Subcutaneous adipose tissue (tissue), 4 donors: ENCODE measurements around the gene IFITM10. TPM values are rescaled to one million over a fixed set of nuclear protein-coding genes. Genes with fewer than 3 reads are reported as not detected.

Experiments used
- total RNA-seq, 4 donors: library from RNA; depleted of rRNA; stranded (reverse); fragments of >200 nt; gene quantifications; one replicate each; pipeline ENCODE4 v1.1.0, GENCODE V29; 2016
- TF ChIP-seq, protein P1 (sequence below): fragments of 450-650 bp; IDR thresholded peaks from one replicate; pipeline ENCODE4 v1.5.1; 2016; ENCODE audit warnings: low read depth, mild to moderate bottlenecking, control low read depth, antibody characterized with exemption, moderate library complexity

The IFITM10 gene
- total RNA-seq, 4 donors from 2014 or later: 1.1 to 2.4 (median 1.3) TPM; not detected in 1

- TF ChIP-seq, protein P1, sequence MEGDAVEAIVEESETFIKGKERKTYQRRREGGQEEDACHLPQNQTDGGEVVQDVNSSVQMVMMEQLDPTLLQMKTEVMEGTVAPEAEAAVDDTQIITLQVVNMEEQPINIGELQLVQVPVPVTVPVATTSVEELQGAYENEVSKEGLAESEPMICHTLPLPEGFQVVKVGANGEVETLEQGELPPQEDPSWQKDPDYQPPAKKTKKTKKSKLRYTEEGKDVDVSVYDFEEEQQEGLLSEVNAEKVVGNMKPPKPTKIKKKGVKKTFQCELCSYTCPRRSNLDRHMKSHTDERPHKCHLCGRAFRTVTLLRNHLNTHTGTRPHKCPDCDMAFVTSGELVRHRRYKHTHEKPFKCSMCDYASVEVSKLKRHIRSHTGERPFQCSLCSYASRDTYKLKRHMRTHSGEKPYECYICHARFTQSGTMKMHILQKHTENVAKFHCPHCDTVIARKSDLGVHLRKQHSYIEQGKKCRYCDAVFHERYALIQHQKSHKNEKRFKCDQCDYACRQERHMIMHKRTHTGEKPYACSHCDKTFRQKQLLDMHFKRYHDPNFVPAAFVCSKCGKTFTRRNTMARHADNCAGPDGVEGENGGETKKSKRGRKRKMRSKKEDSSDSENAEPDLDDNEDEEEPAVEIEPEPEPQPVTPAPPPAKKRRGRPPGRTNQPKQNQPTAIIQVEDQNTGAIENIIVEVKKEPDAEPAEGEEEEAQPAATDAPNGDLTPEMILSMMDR: no peak
These were observed 26.0 kb upstream of the IFITM10 start for GRCh38 chr11:1776331-1776851.

- TF ChIP-seq, protein P1: no peak
These were observed 24.5 kb upstream of the IFITM10 start for GRCh38 chr11:1774886-1775285.

DNA sequence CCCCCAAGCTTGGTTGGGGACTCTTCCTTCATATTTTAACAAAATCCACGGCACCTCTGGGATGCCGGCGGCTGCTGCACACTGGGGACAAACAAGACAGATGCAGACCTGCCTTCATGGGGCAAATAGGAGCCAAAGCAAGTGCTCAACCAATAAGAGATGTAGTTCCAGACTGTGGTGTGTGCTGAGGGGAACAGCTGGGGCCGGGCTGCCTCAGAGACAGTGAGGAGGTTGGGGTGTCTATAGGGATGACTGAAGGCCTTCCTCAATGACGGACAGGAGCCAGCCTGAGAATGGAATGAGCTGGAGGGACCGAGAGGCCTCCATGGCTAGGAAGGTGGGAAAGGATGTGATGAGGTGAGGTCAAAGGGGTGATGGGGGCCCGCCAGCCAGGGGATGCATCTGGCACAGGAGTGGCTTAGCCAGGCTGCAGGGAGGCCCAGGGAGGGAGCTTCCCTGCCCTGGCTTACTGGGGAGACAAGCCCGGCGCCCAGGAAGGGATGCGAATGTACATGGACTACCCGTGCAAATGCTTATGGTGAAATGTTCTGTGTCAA lies 23.7 kb upstream of the IFITM10 start:
- TF ChIP-seq, protein P1: no peak

DNA sequence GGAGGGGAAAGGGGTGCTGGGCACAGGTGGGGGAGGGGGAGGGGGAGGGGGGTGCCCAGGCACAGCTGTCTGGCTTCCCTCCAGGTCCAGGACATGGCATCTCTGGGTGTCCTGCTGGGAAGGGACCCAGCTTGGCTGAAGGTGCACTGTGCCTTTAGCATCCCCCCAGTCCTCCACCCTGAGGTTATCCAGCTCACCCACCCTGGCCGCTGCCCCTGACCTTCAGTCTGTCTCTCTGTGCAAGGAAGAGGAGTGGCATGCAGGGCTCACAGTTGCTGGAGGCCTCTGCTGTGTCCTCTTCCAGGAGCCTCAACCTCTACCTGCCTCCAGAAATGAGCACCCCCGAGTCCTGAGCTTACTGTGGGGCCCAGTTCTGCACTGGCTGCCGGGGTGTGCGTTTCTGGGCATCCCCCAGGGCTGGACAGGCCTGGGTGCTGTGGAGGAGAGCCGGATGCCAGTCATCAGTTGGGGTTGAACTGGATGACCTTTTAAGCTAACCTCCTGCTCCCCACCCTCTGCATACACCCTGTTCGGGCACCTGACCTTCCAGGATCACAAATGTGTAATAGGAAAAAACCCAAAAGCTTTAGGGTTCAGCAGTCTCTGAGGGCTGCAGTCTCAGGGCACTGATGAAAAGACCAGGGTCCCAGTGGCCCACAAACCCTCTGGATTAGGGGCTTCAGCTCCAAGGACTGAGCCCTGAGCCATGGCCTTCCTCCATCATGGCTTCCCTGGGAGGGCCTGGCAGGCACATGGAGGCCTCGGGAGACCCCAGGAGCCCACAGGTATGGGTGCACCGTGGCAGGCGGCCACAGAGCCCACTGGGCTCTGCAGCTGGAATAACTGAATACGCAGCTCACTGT lies 23.0 kb upstream of the IFITM10 start:
- TF ChIP-seq, protein P1: no peak

DNA sequence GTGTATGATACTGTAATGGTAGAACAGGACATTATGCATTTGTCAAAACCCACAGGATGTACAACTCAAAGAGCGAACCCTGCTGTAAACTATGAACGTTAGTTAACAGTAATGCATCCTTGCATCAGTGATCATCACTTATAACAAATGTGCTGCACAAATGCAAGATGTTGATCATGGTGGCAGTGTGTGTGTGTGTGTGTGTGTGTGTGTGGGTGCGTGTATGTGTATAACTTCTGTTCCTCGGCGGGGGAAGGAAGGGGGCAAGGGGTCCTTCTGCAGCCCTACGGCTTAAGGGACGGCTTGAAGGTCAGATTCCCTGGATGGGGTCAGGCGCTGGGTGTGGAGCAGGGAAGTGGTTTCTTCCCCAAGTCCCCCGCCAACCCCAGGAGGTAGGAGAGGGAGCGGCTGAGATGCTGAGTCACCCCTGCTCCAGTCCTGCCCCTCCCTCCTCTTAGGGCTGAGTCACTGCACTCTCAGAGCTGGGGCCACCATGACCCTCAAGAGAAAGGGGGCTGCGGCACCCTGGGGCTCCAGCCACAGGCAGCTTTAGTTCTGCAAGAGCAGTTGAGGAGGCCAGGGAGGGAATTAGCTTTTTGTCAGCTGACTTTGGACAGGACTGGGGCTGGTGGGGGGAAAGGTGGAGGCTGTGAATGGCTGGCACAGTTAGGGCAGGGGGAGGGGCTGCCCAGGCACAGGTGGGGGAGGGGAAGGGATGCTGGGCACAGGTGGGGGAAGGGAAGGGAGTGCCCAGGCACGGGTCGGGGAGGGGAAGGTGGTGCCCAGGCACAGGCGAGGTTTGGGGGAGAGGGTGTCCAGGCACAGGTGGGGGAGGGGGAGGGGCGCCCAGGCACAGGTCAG lies 22.1 kb upstream of the IFITM10 start:
- TF ChIP-seq, protein P1: no peak

DNA sequence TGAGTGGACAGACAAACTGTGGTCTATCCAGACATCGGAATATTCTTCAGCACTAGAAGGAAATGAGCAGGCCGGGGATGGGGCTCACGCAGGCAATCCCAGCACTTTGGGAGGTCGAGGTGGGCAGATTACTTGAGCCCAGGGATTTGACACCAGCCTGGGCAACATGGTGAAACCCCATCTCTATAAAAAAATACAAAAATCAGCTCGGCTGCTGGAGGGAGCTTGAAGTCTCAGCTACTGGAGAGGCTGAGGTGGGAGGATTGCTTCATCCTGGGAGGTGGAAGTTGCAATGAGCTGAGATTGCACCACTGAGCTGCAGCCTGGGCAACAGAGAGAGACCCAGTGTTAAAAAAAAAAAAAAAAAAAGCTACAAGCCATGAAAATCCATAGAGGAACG lies 21.3 kb upstream of the IFITM10 start:
- TF ChIP-seq, protein P1: no peak
